Fibroblast of the aortic adventitia (primary cell): ENCODE data around the gene IQCE. TPM values are rescaled to one million over a fixed set of nuclear protein-coding genes. Genes with fewer than 3 reads are reported as not detected.

Source experiments
- DNase-seq: peaks from one replicate; pipeline ENCODE4 v3.0.0-alpha.2; 2010; ENCODE audit warnings: low read depth
- H3K4me3 ChIP-seq: 2 replicates; pipeline ENCODE4 v1.5.1; 2011; ENCODE audit warnings: low read depth, mild to moderate bottlenecking, control low read depth, low read length, moderate library complexity
- total RNA-seq: library from RNA; depleted of rRNA; stranded (reverse); fragments of >200 nt; gene quantifications from 2 replicates; pipeline ENCODE4 v1.2.3, GENCODE V29; 2012; ENCODE audit warnings: low replicate concordance
- TF ChIP-seq, protein P1 (sequence below): IDR thresholded peaks from 2 replicates; pipeline ENCODE4 v1.5.1; 2011; ENCODE audit warnings: mild to moderate bottlenecking, low read length, control low read depth, inconsistent platforms; ENCODE audit not compliant: insufficient read depth

IQCE gene
- total RNA-seq, 1 donor = 14.0 TPM

DNA sequence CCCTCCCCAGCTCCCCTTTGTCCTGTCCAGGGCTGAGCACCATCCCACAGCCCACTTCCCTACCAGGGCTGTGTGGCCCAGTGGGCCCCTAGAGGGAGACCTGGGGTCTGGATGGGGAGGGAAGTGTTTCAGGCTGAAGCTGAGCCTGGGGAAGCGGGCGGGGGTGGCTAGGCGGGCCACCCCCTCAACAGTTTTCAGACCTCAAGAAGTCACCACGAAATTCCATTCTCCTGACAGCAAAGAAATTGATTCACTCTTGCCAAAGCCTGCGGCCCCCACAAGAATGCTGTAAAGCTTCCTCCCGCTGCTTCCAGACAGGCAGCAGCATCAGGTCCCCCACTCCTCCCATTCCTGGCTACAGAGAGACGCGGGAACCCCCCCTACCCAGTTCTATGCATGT lies 41.8 kb upstream of the IQCE start:
- TF ChIP-seq, protein P1, sequence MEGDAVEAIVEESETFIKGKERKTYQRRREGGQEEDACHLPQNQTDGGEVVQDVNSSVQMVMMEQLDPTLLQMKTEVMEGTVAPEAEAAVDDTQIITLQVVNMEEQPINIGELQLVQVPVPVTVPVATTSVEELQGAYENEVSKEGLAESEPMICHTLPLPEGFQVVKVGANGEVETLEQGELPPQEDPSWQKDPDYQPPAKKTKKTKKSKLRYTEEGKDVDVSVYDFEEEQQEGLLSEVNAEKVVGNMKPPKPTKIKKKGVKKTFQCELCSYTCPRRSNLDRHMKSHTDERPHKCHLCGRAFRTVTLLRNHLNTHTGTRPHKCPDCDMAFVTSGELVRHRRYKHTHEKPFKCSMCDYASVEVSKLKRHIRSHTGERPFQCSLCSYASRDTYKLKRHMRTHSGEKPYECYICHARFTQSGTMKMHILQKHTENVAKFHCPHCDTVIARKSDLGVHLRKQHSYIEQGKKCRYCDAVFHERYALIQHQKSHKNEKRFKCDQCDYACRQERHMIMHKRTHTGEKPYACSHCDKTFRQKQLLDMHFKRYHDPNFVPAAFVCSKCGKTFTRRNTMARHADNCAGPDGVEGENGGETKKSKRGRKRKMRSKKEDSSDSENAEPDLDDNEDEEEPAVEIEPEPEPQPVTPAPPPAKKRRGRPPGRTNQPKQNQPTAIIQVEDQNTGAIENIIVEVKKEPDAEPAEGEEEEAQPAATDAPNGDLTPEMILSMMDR = peak; percentile 11
- H3K4me3 ChIP-seq = no peak overlapping the region
- peak; percentile 78 for DNase-seq

DNA sequence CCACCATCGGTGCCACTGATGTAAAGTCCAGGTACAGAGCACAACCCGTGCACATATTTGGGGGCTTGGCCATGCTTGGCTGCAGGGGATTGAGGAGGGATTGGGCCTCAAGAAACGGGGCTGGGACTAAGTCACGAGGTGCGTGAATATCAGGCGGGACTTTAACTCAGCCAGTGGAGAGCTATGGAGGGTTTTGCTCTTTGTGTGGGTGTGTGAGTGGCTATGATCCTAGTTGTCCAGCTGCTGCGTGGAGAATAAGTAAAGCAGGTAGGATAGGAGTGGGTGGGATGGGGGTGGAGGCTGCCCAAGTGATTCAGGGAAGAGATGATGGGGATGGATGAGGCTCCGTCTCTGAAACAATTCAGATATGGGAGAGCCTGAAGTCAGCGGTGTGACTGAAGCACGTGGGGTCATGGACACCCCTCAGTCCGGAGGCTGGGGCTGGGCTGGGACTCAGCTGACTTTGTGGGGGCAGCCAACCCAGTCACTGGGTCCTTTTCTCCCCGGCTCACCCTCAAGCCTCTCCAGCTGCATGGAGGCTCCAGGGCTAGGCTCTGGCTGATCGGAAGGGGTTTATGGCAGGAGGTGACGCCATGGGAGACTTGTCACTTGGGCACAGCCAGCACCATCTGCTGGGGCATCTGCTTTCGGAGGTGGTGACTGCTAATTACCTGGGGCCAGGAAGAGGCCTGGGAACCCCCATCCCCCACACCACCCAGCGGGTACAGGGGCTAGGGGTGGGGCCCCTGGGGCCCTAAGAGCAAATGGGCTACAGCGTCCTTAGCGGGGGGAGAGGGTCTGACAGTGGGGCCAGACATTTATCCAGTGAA lies 40.9 kb upstream of the IQCE start:
- H3K4me3 ChIP-seq = no peak overlapping the region
- peak; percentile 16 for DNase-seq
- TF ChIP-seq, protein P1 = no peak

DNA sequence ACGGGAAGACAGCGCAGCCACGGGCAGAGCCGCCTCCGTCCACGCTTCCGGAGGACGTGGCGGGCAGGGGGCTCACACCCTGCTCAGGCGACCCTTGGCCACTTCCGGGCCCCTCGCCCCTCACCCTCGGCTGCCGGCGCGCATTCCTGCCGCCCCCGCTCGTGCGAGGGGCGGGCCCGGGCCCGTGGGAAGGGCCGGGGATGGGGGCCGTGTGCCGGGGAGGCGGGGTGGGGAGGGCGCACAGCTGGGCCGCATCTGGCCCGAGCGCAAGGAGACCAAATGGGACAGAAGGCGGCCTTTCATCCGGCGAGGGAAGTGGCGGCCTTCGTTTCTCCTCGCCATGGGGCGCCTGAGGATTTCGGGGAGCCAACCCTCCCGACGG lies 40.1 kb upstream of the IQCE start:
- no peak for DNase-seq
- no peak overlapping the region for H3K4me3 ChIP-seq
- TF ChIP-seq, protein P1 = no peak

DNA sequence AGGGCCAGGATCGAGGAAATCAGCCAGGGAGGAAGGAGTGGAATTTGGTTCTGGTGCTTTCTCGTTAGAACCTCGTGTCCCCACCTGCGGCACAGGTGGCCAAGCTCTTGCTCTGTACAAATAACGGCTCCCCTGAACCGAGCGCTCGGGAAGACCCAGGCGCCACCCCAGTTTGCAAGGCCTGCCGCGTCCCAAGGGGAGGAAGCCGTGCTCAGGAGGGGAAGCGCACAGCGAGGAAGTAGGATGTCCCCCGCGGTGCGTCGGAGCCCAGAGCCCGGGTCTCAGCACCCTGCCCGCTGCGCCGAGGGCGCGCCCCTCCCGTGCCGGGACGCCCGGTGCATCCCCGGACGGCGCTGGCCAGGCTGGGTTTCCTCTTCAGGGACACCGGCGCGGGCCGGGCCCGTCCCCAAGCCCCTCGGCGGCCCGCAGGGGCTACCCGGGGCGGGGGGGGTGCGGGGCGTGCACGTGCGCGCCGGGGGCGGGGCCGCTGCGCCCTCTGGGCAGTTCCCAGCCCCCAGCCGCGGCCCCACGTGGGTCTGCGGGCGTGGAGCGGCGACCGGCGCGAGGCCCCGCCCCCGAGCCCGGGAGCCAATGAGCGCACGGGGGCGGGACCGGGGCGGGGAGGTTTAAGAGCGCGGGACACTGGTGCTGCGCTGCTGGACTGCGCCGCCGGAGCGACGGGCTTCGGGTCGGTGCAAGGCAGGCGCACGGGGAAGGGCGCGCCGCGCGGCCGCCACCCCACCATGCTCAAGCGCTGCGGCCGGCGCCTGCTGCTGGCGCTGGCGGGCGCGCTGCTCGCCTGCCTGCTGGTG lies 39.5 kb upstream of the IQCE start, which contains the start of gene LFNG:
LFNG (plus strand) TSS at position 656 of the 812 bp plus-strand sequence; CDS start at position 744, 88 bp downstream.
- DNase-seq = peak; percentile 68
- TF ChIP-seq, protein P1 = no peak
- H3K4me3 ChIP-seq = peak within 1 kb of the TSS; percentile 58

DNA sequence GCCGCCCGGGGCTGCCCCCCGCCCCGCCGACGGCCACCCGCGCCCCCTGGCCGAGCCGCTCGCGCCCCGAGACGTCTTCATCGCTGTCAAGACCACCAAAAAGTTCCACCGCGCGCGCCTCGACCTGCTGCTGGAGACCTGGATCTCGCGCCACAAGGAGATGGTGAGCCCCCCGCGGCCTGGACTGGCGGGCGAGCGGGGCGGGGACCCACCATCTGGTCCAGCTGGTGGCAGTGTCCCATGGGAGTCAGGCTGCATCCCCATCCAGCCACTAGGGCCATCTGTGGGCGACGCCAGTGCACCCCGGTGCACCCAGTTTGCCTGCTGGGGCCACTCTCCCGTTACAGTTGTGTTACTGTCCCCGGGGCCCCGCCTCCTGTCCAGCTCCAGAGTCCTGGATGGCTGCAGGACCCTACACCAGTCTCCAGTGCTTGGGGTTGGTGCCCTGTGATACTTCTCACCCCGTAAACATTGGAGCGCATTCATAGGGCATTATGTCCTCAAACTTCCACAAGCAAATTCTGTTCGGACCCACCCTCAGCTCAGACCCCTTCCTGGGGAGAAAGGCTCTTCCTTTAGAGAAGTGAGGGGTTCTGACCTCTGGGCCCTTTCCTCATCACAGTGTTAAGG lies 38.5 kb upstream of the IQCE start:
- no peak for DNase-seq
- TF ChIP-seq, protein P1 = no peak
- no peak overlapping the region for H3K4me3 ChIP-seq

DNA sequence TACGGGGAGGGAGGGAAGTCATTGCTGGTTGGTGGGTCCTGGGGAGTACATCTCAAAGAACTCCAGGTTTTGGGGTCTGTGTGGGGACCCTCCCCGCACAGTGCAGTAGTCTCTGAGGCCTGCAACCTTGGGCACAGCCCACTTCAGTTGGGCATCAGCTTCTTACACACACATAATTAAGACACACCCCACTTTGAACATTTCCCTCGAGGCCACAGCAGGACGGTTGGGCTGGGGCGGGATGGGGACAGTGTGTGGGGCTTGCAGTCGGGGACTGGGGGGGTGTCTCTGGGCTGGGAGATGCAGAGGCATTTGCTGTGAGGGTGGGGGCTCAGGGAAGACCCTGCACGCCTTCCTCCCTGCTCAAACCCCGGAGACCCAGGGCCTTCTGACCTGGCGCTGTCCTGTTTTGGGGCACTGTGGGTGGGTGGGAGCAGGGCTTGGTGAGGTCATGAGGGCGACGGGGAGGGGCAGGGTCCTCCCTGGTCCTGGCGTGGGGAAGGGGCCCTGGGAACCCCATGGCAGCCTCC lies 38.0 kb upstream of the IQCE start:
- TF ChIP-seq, protein P1 = no peak
- DNase-seq = no peak
- no peak overlapping the region for H3K4me3 ChIP-seq
